ENCODE data around the gene CTSG.

- no peak for TF ChIP-seq CTCF (IDR thresholded peaks at IDR 0.05)
- TF ChIP-seq POLR2A (IDR thresholded peaks at IDR 0.05): no peak
These were observed 30.2 kb upstream of the CTSG start for GRCh38 chr14:24606297-24606696.
